ENCODE data around the gene RALGPS1. TPM values are rescaled to one million over a fixed set of nuclear protein-coding genes. Genes with fewer than 3 reads are reported as not detected.

RALGPS1 gene
- total RNA-seq, 1 experiment from 2014 or later = 18.6 TPM

DNA sequence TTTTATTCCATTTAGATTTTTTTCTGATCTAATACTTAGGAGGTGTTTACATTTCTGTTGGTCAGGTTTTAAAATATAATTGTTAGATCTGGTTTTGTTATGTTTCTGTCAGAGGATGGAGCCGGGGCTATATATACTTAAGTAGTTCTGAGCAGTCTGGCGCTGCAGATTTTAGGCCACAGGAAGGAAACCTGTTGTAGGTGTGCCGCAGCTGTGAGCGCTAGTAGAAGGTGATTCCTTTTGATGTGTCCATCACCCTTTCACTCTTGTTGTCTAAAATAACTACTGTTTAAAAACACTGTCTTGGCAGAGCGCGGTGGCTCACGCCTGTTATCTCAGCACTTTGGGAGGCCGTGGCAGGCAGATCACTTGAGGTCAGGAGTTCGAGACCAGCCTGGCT, 37.2 kb upstream of the RALGPS1 start:
- Histone ChIP-seq H2BK20ac (ENCODE audit: low read depth, low read length, poor library complexity, severe bottlenecking) (no peak overlapping the region), H3K79me1 (ENCODE audit: insufficient read depth, low read depth, low read length, poor library complexity, severe bottlenecking) (peaks cover 6% of the 10 kb centered on the region), H3K79me2 (ENCODE audit: insufficient read depth, low read length) (no peaks in the 10 kb centered on the region), H2BK12ac (ENCODE audit: insufficient read length, low read depth, low read length) (no peak overlapping the region), H4K20me1 (ENCODE audit: control insufficient read depth, insufficient read depth, insufficient read length) (no peaks in the 10 kb centered on the region), H3T11ph (ENCODE audit: low read length) (no peak overlapping the region), H3K56ac (ENCODE audit: insufficient read length, low read depth, low read length) (no peak overlapping the region), H3K14ac (ENCODE audit: insufficient read depth, low read length) (no peak overlapping the region), H2AK5ac (ENCODE audit: insufficient read length, low read length) (no peak overlapping the region), H4K8ac (replicated peaks; ENCODE audit: insufficient read length, low read depth, low read length) (no peak overlapping the region), H3K4me1 (ENCODE audit: insufficient read depth, low read length) (no peaks in the 10 kb centered on the region), H3K9ac (ENCODE audit: extremely low read depth, insufficient read length, low read length) (no peak overlapping the region), H3K4me2 (ENCODE audit: insufficient read depth, insufficient read length, low read length) (no peak overlapping the region), H3K4ac (ENCODE audit: low read depth, low read length) (no peak overlapping the region), H2AFZ (ENCODE audit: low read length) (no peak overlapping the region), H2BK5ac (ENCODE audit: insufficient read length, low read length) (no peak overlapping the region), H3K23ac (ENCODE audit: insufficient read length, low read depth, low read length) (no peak overlapping the region), H2BK120ac (ENCODE audit: low read depth, low read length, poor library complexity, severe bottlenecking) (no peak overlapping the region), H3K18ac (ENCODE audit: insufficient read length, low read depth, low read length) (no peak overlapping the region), H4K91ac (ENCODE audit: insufficient read length, low read depth, low read length) (no peak overlapping the region), H2BK15ac (ENCODE audit: low read depth, low read length) (no peak overlapping the region), H3K27ac (ENCODE audit: insufficient read length, low read depth, low read length) (no peak overlapping the region), H3K27me3 (ENCODE audit: insufficient read depth, low read length) (no peaks in the 10 kb centered on the region), H3K23me2 (ENCODE audit: insufficient read length, low read depth, low read length, poor library complexity, severe bottlenecking) (no peaks in the 10 kb centered on the region), H3K9me3 (ENCODE audit: control insufficient read depth, low read depth, low read length) (no peaks in the 10 kb centered on the region), H4K5ac (ENCODE audit: insufficient read length, low read depth, low read length) (no peak overlapping the region)
- TF ChIP-seq, protein P1, sequence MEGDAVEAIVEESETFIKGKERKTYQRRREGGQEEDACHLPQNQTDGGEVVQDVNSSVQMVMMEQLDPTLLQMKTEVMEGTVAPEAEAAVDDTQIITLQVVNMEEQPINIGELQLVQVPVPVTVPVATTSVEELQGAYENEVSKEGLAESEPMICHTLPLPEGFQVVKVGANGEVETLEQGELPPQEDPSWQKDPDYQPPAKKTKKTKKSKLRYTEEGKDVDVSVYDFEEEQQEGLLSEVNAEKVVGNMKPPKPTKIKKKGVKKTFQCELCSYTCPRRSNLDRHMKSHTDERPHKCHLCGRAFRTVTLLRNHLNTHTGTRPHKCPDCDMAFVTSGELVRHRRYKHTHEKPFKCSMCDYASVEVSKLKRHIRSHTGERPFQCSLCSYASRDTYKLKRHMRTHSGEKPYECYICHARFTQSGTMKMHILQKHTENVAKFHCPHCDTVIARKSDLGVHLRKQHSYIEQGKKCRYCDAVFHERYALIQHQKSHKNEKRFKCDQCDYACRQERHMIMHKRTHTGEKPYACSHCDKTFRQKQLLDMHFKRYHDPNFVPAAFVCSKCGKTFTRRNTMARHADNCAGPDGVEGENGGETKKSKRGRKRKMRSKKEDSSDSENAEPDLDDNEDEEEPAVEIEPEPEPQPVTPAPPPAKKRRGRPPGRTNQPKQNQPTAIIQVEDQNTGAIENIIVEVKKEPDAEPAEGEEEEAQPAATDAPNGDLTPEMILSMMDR (conservative IDR thresholded peaks at IDR 0.05) = no peak
- Mint-ChIP-seq H3K27me3 (ENCODE audit: low read depth) (no peaks in the 10 kb centered on the region; the same call in 1 of the 2 replicates), H3K36me3 (ENCODE audit: insufficient read depth in 1 of 3, low read depth in 3 of 3) (peaks cover 19 to 23% (median 22%) of the 10 kb centered on the region in 3 experiments), H3K4me1 (no peaks in the 10 kb centered on the region), H3K9me3 (peaks cover 9% of the 10 kb centered on the region in 2 experiments), H3K4me3 (no peak overlapping the region), H3K27ac (peak overlapping the region in 2 of 3 experiments; percentile 19 to 55; a peak in 3 of 7 replicates)
- DNase-seq = no peak
- no CpG with 5 or more reads among the region's 9 CpGs for WGBS (ENCODE audit: extremely low coverage, insufficient read length, low lambda C conversion rate)

Measured in H9 (cell line).